ENCODE results near the gene FGGY.
A peak's percentile ranks its signal among the peaks of the same experiment; 100 is the strongest.
"Not testable (repeated sequence)": the region's sequence is repeated elsewhere in the genome, so short reads cannot be mapped to it uniquely, and the experiment has no call there.

Gene FGGY

GRCh38 chr1:59704716-59705115 lies 407.8 kb downstream of the FGGY start:
- Histone ChIP-seq H3K36me3 (ENCODE audit: control insufficient read depth in 2 of 2, insufficient read depth in 2 of 2, low read length in 2 of 2) (no peaks in the 10 kb centered on the region), H3K9ac (ENCODE audit: low read length in 2 of 2) (no peak overlapping the region), H3K9me3 (ENCODE audit: control insufficient read depth in 2 of 2, low read length in 2 of 2) (no peaks in the 10 kb centered on the region), H3K27me3 (ENCODE audit: control insufficient read depth in 1 of 2, insufficient read depth in 2 of 2, low read length in 2 of 2) (no peaks in the 10 kb centered on the region), H3K4me3 (ENCODE audit: low read length in 2 of 2) (no peak overlapping the region), H3K27ac (ENCODE audit: low read length) (no peak overlapping the region), H3K4me1 (ENCODE audit: control insufficient read depth, insufficient read depth, low read length) (peaks cover 27% of the 10 kb centered on the region)

DNA sequence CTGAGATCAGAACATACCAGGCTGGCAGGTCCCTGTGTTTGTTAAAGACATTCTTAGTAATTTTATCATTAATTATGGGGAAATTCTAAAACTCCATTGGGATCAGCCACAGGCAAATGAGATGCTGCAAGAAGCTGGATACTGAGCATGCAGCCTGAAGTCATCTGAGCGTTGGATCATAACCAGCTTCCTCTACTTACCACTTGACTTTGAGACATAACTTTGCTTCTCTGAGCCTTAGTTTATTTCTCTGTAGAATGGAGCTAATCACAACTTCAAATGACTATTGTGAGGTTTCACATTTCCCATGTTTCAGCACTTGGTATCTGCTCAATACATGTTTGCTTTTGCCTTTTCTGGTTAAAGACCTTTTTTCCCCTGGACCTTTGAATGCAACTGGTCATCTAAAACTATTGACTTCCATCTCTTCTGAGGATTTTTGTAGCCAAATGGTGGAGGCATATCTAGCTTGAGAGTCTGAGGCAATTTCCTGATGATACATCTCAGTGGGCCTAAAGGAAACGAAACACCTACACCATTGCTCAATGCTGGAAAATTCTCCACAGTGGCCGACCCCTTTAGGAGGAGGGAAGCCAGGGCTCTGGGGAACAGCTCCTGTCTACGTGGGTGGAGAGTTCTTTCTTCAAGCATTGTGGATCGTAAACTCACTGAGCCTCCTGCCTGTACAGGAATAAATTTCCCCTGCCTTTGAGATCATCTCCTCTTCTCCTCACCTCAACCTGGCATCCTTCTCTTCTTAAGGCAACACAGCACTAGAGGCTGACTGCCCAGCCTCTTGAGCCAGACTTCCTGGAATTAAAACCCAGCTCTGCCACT lies 408.8 kb downstream of the FGGY start:
- Histone ChIP-seq H3K36me3 (ENCODE audit: control insufficient read depth in 2 of 2, insufficient read depth in 2 of 2, low read length in 2 of 2) (no peaks in the 10 kb centered on the region), H3K27ac (ENCODE audit: low read length) (peak overlapping the region; percentile 37), H3K4me3 (ENCODE audit: low read length in 2 of 2) (no peak overlapping the region), H3K27me3 (ENCODE audit: control insufficient read depth in 1 of 2, insufficient read depth in 2 of 2, low read length in 2 of 2) (no peaks in the 10 kb centered on the region), H3K9ac (ENCODE audit: low read length in 2 of 2) (peak overlapping the region in 1 of 2 donors; percentile 6), H3K4me1 (ENCODE audit: control insufficient read depth, insufficient read depth, low read length) (peaks cover 27% of the 10 kb centered on the region), H3K9me3 (ENCODE audit: control insufficient read depth in 2 of 2, low read length in 2 of 2) (no peaks in the 10 kb centered on the region)

- Histone ChIP-seq H3K4me3 (ENCODE audit: low read length in 2 of 2) (no peak overlapping the region), H3K9me3 (ENCODE audit: control insufficient read depth in 2 of 2, low read length in 2 of 2) (no peaks in the 10 kb centered on the region), H3K4me1 (ENCODE audit: control insufficient read depth, insufficient read depth, low read length) (peaks cover 27% of the 10 kb centered on the region), H3K27ac (ENCODE audit: low read length) (peak overlapping the region; percentile 37), H3K36me3 (ENCODE audit: control insufficient read depth in 2 of 2, insufficient read depth in 2 of 2, low read length in 2 of 2) (no peaks in the 10 kb centered on the region), H3K27me3 (ENCODE audit: control insufficient read depth in 1 of 2, insufficient read depth in 2 of 2, low read length in 2 of 2) (no peaks in the 10 kb centered on the region), H3K9ac (ENCODE audit: low read length in 2 of 2) (peak overlapping the region in 1 of 2 donors; percentile 6)
These were observed 409.4 kb downstream of the FGGY start for GRCh38 chr1:59706303-59706599.

DNA sequence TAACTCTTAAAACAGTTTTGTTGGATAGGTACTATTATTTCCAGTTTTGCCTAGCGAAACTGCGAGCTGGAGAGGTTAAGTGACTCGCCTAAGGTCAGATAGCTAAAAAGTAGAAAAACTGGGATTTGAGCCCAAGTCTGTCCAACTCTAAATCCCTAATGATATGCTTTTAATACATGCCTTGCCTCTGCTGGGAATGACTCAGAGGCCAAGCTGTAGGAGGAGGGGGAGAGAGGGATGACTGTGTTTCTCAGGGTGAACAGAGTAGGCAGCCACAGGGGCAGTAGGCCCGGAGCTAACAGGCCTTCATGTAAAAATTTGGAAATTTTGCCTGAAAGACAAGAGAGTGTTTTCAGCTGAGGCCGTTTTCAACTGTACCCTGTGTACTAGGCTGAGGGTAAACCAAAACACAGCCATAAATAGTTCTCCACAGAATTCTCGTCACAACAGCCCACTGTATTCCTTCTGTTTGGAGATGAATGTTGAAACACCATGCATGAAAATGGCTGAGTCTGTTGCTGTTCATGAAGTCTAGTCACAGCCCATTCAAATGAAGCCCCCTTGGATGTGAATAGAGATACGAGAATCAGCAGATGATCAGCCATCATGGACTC lies 410.4 kb downstream of the FGGY start:
- H3K27ac ChIP-seq (ENCODE audit: low read length) = peak overlapping the region; percentile 53
- no peak overlapping the region for H3K4me3 ChIP-seq (ENCODE audit: low read length in 2 of 2)
- no peak overlapping the region for H3K9ac ChIP-seq (ENCODE audit: low read length in 2 of 2)
- peaks cover 27% of the 10 kb centered on the region for H3K4me1 ChIP-seq (ENCODE audit: control insufficient read depth, insufficient read depth, low read length)
- H3K9me3 ChIP-seq (ENCODE audit: control insufficient read depth in 2 of 2, low read length in 2 of 2) = no peaks in the 10 kb centered on the region
- no peaks in the 10 kb centered on the region for H3K27me3 ChIP-seq (ENCODE audit: control insufficient read depth in 1 of 2, insufficient read depth in 2 of 2, low read length in 2 of 2)
- H3K36me3 ChIP-seq (ENCODE audit: control insufficient read depth in 2 of 2, insufficient read depth in 2 of 2, low read length in 2 of 2) = no peaks in the 10 kb centered on the region

- Histone ChIP-seq H3K4me3 (ENCODE audit: low read length in 2 of 2) (no peak overlapping the region), H3K36me3 (ENCODE audit: control insufficient read depth in 2 of 2, insufficient read depth in 2 of 2, low read length in 2 of 2) (no peaks in the 10 kb centered on the region), H3K9ac (ENCODE audit: low read length in 2 of 2) (no peak overlapping the region), H3K27me3 (ENCODE audit: control insufficient read depth in 1 of 2, insufficient read depth in 2 of 2, low read length in 2 of 2) (no peaks in the 10 kb centered on the region), H3K9me3 (ENCODE audit: control insufficient read depth in 2 of 2, low read length in 2 of 2) (no peaks in the 10 kb centered on the region), H3K4me1 (ENCODE audit: control insufficient read depth, insufficient read depth, low read length) (peaks cover 22% of the 10 kb centered on the region), H3K27ac (ENCODE audit: low read length) (no peak overlapping the region)
These were observed 412.4 kb downstream of the FGGY start for GRCh38 chr1:59709333-59709732.

- H3K9me3 ChIP-seq (ENCODE audit: control insufficient read depth in 2 of 2, low read length in 2 of 2); H3K4me3 ChIP-seq (ENCODE audit: low read length in 2 of 2); H3K9ac ChIP-seq (ENCODE audit: low read length in 2 of 2); H3K27ac ChIP-seq (ENCODE audit: low read length); H3K27me3 ChIP-seq (ENCODE audit: control insufficient read depth in 1 of 2, insufficient read depth in 2 of 2, low read length in 2 of 2); H3K36me3 ChIP-seq (ENCODE audit: control insufficient read depth in 2 of 2, insufficient read depth in 2 of 2, low read length in 2 of 2): not testable (repeated sequence)
- peaks cover 13% of the 10 kb centered on the region for H3K4me1 ChIP-seq (ENCODE audit: control insufficient read depth, insufficient read depth, low read length)
These were observed 414.0 kb downstream of the FGGY start for GRCh38 chr1:59710920-59711319.

GRCh38 chr1:59714219-59714618 lies 417.3 kb downstream of the FGGY start:
- no peak overlapping the region for H3K27ac ChIP-seq (ENCODE audit: low read length)
- H3K27me3 ChIP-seq (ENCODE audit: control insufficient read depth in 1 of 2, insufficient read depth in 2 of 2, low read length in 2 of 2) = no peaks in the 10 kb centered on the region
- H3K36me3 ChIP-seq (ENCODE audit: control insufficient read depth in 2 of 2, insufficient read depth in 2 of 2, low read length in 2 of 2) = no peaks in the 10 kb centered on the region
- no peak overlapping the region for H3K9ac ChIP-seq (ENCODE audit: low read length in 2 of 2)
- no peaks in the 10 kb centered on the region for H3K4me1 ChIP-seq (ENCODE audit: control insufficient read depth, insufficient read depth, low read length)
- H3K4me3 ChIP-seq (ENCODE audit: low read length in 2 of 2) = no peak overlapping the region
- no peaks in the 10 kb centered on the region for H3K9me3 ChIP-seq (ENCODE audit: control insufficient read depth in 2 of 2, low read length in 2 of 2)

DNA sequence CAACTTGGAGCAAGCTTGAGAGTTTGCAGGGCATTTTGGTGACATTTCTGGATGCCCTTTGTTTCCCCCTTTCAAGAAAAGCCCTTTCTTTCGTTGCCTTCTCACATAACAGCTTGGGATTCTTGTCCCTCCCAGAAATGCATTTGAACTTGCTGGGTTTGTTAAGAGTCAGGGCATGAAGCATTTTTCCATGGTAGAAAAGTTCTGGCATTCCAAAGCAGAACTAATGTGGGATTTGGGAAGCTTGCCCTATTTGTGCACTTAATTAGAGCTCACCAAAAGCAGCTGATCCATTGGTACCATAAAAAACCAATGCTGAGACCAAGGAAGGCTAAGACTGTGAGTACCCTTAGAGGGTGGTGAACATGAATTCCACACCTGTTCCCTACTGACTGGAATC lies 418.1 kb downstream of the FGGY start:
- Histone ChIP-seq H3K27me3 (ENCODE audit: control insufficient read depth in 1 of 2, insufficient read depth in 2 of 2, low read length in 2 of 2) (no peaks in the 10 kb centered on the region), H3K9me3 (ENCODE audit: control insufficient read depth in 2 of 2, low read length in 2 of 2) (no peaks in the 10 kb centered on the region), H3K27ac (ENCODE audit: low read length) (no peak overlapping the region), H3K4me1 (ENCODE audit: control insufficient read depth, insufficient read depth, low read length) (no peaks in the 10 kb centered on the region), H3K4me3 (ENCODE audit: low read length in 2 of 2) (no peak overlapping the region), H3K9ac (ENCODE audit: low read length in 2 of 2) (no peak overlapping the region), H3K36me3 (ENCODE audit: control insufficient read depth in 2 of 2, insufficient read depth in 2 of 2, low read length in 2 of 2) (no peaks in the 10 kb centered on the region)

- Histone ChIP-seq H3K9ac (ENCODE audit: low read length in 2 of 2) (no peak overlapping the region), H3K27ac (ENCODE audit: low read length) (no peak overlapping the region)
These were observed 419.9 kb downstream of the FGGY start for GRCh38 chr1:59716832-59717231.

GRCh38 chr1:59718064-59718988 lies 421.4 kb downstream of the FGGY start:
- Histone ChIP-seq H3K27ac (ENCODE audit: low read length) (no peak overlapping the region), H3K4me1 (ENCODE audit: control insufficient read depth, insufficient read depth, low read length) (no peaks in the 10 kb centered on the region), H3K36me3 (ENCODE audit: control insufficient read depth in 2 of 2, insufficient read depth in 2 of 2, low read length in 2 of 2) (no peaks in the 10 kb centered on the region), H3K4me3 (ENCODE audit: low read length in 2 of 2) (no peak overlapping the region), H3K27me3 (ENCODE audit: control insufficient read depth in 1 of 2, insufficient read depth in 2 of 2, low read length in 2 of 2) (no peaks in the 10 kb centered on the region), H3K9me3 (ENCODE audit: control insufficient read depth in 2 of 2, low read length in 2 of 2) (no peaks in the 10 kb centered on the region), H3K9ac (ENCODE audit: low read length in 2 of 2) (no peak overlapping the region)

More at GRCh38 chr1:59716832-59717231, 419.9 kb downstream of the FGGY start:
- H3K36me3 ChIP-seq (ENCODE audit: control insufficient read depth in 2 of 2, insufficient read depth in 2 of 2, low read length in 2 of 2) = no peaks in the 10 kb centered on the region
- no peaks in the 10 kb centered on the region for H3K9me3 ChIP-seq (ENCODE audit: control insufficient read depth in 2 of 2, low read length in 2 of 2)
- H3K4me3 ChIP-seq (ENCODE audit: low read length in 2 of 2) = no peak overlapping the region
- H3K27me3 ChIP-seq (ENCODE audit: control insufficient read depth in 1 of 2, insufficient read depth in 2 of 2, low read length in 2 of 2) = no peaks in the 10 kb centered on the region
- no peaks in the 10 kb centered on the region for H3K4me1 ChIP-seq (ENCODE audit: control insufficient read depth, insufficient read depth, low read length)
